Muscle layer of duodenum (tissue), 2 donors: ENCODE measurements around the gene RUNX3.

Experiments
- H3K27ac ChIP-seq: one replicate; pipeline ENCODE4 v1.7.0; 2013; ENCODE audit warnings: mild to moderate bottlenecking, low read length
- H3K27me3 ChIP-seq: one replicate; pipeline ENCODE4 v1.7.0; 2013; ENCODE audit warnings: low read depth, mild to moderate bottlenecking, control low read depth, low read length
- H3K36me3 ChIP-seq, 2 donors: one replicate each; pipeline ENCODE4 v1.7.0; 2013; ENCODE audit warnings: low read length in 2 of 2, control low read depth in 1 of 2, mild to moderate bottlenecking in 1 of 2; ENCODE audit not compliant: insufficient read depth in 2 of 2, control insufficient read depth in 1 of 2
- H3K4me1 ChIP-seq, 2 donors: one replicate each; pipeline ENCODE4 v1.7.0; 2013; ENCODE audit warnings: low read length in 2 of 2, mild to moderate bottlenecking in 2 of 2, control low read depth in 1 of 2, moderate library complexity in 1 of 2; ENCODE audit not compliant: insufficient read depth in 2 of 2, control insufficient read depth in 1 of 2
- H3K4me3 ChIP-seq, 2 donors: one replicate each; pipeline ENCODE4 v1.7.0; 2013; ENCODE audit warnings: low read length in 2 of 2, low read depth in 1 of 2, mild to moderate bottlenecking in 1 of 2
- H3K9me3 ChIP-seq, 2 donors: one replicate each; pipeline ENCODE4 v1.7.0; 2013; ENCODE audit warnings: low read length in 2 of 2, control low read depth in 1 of 2, mild to moderate bottlenecking in 1 of 2; ENCODE audit not compliant: control insufficient read depth in 1 of 2
- donor health status: healthy.

Gene RUNX3

DNA sequence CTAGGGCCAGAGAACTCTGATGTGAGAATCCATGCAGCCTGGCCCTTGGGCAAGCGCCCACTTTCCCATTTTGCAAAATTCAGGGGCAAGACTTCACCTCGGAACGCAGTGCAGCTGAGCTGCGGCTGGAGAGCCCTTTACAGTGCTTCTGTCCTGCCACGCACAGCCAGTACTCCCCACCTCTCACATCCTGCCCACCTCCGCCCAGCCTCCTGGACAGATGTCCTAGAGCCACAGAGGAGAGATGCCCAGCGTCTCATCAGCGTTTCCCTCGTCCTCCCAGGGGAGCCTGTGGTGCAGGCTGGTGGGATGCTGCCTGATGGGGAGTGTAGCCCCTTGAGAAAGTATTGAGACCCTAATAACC is 29.6 kb downstream of the RUNX3 start:
- H3K27ac ChIP-seq: no peak overlapping the region
- no peak overlapping the region for H3K4me3 ChIP-seq
- H3K27me3 ChIP-seq: no peaks in the 10 kb centered on the region
- H3K4me1 ChIP-seq: no peaks in the 10 kb centered on the region
- no peaks in the 10 kb centered on the region for H3K36me3 ChIP-seq
- H3K9me3 ChIP-seq: no peaks in the 10 kb centered on the region

DNA sequence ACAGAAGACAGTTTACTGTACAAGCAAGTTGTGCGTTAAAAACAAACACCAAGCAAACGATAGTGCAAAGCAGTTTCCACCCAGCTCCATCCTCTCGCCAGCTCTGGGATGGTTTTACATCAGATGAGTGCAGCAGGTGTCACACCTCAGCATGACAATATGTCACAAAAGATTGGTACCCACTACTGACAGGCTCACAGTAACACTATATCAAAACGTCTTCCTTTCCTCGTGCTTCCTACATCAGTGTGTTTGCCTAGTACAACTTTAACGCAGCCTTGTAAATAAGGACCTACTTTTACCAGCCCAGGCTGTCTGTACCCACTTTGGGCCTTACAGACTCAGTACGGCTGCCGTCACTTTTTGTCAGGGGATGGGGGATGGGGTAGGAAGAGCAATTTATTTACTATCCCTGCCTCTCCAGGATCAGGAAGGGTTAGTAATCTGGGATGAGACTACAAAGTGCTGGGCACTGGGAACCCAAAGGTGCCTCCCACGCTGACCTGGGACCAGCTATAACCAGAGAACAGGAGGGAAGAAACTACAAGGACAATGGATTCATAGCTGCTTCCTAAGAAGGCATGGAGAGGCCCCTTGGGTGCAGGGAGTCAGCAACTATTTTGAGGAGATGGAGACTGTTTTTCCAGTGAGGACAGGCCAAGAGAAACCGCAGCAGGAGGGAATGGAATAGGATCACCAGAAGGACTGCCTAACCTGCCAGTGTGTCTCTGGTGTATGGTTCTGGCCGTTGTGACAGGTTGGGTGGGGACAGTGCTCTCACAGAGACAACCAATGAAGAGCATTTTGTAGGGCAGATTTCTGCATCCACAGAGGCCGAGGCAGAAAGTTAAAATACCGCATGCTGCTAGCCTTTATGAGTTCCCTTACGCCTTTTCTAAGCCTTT is 30.2 kb downstream of the RUNX3 start:
- H3K36me3 ChIP-seq: no peaks in the 10 kb centered on the region

DNA sequence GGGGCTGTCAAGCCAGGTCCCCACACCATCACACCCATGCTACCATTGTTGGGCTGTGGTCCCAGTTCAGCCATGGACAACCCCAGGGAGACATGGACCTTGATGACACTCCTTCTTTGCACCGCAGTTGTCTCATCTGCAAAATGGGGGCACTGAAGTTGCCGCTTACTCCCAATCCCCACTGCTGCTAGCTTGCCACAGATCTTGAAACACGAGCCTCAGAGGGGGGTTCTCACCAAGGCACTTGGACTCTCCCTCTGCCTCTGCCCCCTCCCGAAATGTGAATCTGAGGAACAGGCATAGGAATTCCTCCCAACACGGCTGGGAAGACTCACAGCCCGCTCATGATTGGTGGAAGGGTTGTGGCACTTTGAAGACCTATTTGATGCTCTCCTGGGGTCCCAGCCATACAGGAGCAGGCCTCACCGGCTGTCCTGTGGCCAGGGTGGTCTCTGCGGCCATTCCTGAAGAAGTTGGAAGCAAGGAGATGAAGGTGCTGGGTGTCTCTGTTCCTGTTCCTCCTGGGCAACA is 31.1 kb downstream of the RUNX3 start:
- no peak overlapping the region for H3K4me3 ChIP-seq
- no peaks in the 10 kb centered on the region for H3K9me3 ChIP-seq
- no peaks in the 10 kb centered on the region for H3K36me3 ChIP-seq
- H3K27ac ChIP-seq: no peak overlapping the region
- no peaks in the 10 kb centered on the region for H3K27me3 ChIP-seq
- no peaks in the 10 kb centered on the region for H3K4me1 ChIP-seq

More for the DNA sequence above, 30.2 kb downstream of the RUNX3 start:
- H3K27ac ChIP-seq: no peak overlapping the region
- H3K27me3 ChIP-seq: no peaks in the 10 kb centered on the region
- no peaks in the 10 kb centered on the region for H3K4me1 ChIP-seq
- no peaks in the 10 kb centered on the region for H3K9me3 ChIP-seq
- H3K4me3 ChIP-seq: no peak overlapping the region

DNA sequence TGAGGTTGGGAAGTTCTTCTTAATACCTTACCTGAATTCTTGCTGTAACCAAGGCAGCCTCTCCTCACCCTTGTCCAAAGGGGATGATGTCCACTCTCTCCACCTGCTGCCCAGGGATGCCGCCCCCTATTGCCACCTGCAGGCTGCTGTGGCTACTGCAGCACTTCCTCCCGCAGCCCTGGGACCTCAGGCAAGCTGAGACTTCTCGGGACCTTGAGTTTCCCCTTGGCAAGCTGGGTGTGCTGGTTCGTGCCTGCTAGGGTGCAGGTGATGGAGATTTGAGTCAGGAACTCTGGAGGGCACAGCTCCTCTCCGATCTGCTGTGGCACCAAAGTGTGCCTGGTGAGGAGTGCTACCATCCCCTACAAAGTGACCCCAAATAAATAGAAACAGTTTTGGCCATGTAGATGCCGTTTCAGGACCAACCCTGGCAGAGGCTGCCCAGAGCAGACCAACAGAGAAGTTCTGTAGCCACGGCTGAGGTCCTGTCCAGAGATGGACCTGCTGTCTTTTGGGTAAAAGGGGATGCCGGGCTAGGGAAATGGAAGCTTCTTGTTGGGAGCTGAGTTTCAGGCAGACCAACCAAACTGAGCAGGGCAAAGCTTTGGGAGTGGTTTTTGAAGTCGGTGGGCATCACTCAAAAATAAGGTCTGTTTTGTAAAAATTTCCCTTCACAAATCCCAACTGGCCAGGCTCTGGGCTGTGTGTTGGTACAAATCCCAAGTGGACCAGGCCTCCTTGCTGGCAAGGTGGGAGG is 31.7 kb downstream of the RUNX3 start:
- Histone ChIP-seq H3K9me3 (no peaks in the 10 kb centered on the region), H3K27me3 (no peaks in the 10 kb centered on the region), H3K4me3 (no peak overlapping the region), H3K4me1 (no peaks in the 10 kb centered on the region), H3K27ac (no peak overlapping the region), H3K36me3 (no peaks in the 10 kb centered on the region)

DNA sequence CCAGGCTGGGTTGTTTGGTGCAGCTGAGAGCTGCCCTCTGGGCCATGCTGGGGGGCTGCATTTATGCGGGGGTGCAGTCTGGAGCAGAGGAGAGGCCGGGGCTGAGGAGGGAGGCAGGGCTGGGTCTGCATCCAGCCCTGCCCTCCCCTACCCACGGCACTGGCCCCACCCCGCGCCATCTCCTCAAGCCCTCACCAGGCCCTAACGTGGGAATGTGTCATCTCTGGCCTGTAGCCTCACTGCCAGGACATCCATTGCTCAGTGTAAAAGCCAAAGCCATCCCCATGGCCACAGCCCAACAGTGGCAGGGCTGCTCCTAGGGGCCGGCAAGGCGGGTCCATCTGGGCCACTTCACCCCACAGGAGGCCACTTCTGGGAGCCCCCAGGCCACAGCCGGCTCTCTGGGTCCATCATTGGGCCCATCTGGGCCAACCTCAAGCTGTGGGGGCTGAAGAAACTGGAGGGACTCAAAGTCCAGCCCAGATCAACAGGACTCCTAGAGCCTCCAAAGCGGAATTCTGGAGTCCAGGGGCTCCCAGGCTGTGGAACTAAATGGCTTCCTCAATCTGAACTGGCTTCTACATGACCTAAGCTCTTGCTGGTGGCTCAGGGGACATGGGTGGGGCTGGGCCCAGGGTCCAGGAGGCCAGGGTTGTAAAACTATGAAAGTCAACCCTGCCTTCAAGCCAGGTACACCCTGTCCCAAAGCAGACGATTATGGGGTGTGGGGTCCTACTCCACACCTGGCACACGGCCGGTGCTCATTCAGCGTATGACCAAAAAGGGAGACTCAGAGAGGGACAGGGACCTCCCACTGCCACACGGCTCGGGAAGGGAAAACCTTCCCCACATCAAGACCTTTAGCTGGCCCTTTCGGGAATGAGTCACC is 32.6 kb downstream of the RUNX3 start:
- Histone ChIP-seq H3K4me3 (no peak overlapping the region), H3K4me1 (no peaks in the 10 kb centered on the region), H3K27me3 (no peaks in the 10 kb centered on the region), H3K9me3 (no peaks in the 10 kb centered on the region), H3K27ac (no peak overlapping the region), H3K36me3 (no peaks in the 10 kb centered on the region)

DNA sequence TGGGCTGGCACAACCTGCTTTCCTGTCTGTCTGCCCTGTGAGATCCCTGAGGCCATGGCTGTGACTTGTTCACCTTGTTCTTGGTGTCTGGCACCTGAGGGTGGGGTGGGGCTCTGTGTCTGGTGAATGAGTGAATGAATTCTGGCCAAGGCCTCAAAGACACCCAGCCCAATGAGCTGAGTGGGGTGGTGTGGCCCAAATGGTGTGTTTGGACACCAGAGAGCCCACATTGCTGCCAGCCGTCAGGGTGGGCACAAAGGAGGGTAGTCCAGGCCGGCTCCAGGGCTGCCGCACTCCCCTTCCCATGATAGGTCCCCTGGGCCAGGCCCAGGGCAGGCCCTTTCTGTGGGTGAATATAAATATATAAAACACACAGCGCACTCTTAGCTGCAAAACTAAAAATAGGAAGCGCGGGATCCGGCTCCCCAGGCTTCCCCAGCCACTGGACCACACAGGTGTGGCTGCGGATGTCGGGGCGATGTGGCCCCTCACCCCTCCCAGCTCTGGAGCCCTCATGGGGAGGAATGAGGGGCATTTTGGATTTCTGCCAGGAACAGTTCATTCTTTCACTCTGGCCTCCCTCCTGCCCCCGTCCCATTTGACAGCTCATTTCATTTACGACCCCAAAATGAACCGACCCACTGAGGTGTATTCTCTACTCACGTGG is 33.3 kb downstream of the RUNX3 start:
- peaks cover 0 to 4% of the 10 kb centered on the region in 2 donors for H3K9me3 ChIP-seq
- H3K4me3 ChIP-seq: no peak overlapping the region
- no peaks in the 10 kb centered on the region for H3K36me3 ChIP-seq
- H3K4me1 ChIP-seq: no peaks in the 10 kb centered on the region
- H3K27me3 ChIP-seq: no peaks in the 10 kb centered on the region
- H3K27ac ChIP-seq: no peak overlapping the region

DNA sequence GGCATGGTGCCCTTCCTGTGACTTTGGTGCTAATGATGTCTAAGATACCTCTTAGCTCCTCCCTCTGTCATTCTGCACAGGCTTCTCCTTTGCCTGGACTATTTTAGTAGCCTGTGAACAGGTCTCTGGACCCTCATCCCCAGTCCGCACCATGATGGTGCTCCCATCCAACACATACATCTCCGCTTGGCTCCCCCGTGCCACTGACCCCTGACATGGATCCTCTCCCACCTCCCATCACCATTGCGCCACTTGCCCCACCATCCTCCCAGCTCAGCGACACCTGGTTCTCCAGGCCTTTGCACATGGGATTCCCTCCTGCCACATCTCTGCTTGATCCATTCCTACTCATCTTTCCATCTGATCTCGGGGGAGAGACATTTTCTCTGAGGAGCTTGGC is 33.9 kb downstream of the RUNX3 start:
- Histone ChIP-seq H3K4me3 (no peak overlapping the region), H3K36me3 (no peaks in the 10 kb centered on the region), H3K27ac (no peak overlapping the region), H3K9me3 (peaks cover 0 to 4% of the 10 kb centered on the region in 2 donors), H3K27me3 (no peaks in the 10 kb centered on the region), H3K4me1 (no peaks in the 10 kb centered on the region)

DNA sequence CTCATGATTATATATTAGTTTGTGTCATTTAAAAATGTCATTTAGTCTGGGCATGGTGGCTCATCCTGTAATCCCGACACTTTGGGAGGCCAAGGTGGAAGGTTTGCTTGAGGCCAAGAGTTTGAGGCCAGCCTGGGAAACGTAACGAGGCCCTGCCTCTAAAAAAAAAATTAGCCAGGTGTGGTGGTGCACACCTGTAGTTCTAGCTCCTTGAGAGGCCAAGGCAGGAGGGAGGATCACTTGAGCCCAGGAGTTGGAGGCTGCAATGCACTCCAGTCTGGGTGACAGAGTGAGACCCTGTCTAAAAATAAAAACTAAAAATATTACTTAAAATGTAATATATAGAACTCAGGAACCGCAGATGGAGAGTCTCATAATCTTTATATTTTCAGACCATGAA is 34.6 kb downstream of the RUNX3 start:
- Histone ChIP-seq H3K27ac (no peak overlapping the region), H3K9me3 (peaks cover 0 to 4% of the 10 kb centered on the region in 2 donors), H3K4me3 (no peak overlapping the region), H3K36me3 (no peaks in the 10 kb centered on the region), H3K4me1 (no peaks in the 10 kb centered on the region), H3K27me3 (no peaks in the 10 kb centered on the region)

DNA sequence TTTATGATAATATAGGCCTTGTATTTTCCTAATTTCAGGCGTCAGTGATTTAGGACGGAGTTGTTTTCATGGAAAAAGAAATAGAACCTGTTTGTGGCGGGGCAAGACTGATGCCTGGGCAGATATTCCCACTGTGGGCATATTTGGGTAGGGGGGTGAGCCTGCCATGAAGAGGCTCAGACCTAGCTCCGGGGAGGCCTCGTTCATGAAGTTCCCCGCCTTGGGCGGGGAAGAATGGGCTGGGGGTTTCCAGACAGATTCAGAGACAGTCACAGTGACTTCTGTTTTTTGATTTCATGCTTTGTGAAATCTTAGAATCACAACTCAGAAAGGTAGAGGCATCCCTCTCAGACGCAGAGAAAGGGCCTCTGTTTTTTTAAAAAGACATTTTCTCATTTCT is 36.1 kb downstream of the RUNX3 start:
- no peaks in the 10 kb centered on the region for H3K36me3 ChIP-seq
- H3K9me3 ChIP-seq: peaks cover 0 to 8% of the 10 kb centered on the region in 2 donors
- no peak overlapping the region for H3K27ac ChIP-seq
- no peaks in the 10 kb centered on the region for H3K4me1 ChIP-seq
- no peaks in the 10 kb centered on the region for H3K27me3 ChIP-seq
- no peak overlapping the region for H3K4me3 ChIP-seq

DNA sequence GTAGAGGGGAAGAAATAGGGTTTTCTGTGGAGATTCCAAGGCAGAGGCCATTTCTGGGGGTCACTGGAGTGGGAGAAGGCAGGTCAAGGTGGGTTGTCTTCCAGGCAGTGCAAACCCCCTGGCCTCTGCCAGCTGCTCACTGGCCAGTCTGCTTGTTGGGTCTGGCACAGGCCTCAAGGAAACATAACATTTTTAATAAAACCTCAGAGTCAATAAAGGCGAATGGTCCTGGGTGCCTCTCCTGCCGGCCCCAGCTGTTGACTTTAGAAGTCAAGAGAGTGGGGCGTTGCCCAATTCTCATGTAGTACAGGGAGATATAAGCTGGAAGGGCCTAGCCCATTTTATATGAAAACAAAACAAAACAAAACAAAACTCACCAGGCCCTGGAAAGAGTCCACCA is 36.6 kb downstream of the RUNX3 start:
- H3K27me3 ChIP-seq: no peaks in the 10 kb centered on the region
- H3K36me3 ChIP-seq: no peaks in the 10 kb centered on the region
- H3K27ac ChIP-seq: no peak overlapping the region
- H3K4me1 ChIP-seq: no peaks in the 10 kb centered on the region
- peaks cover 0 to 8% of the 10 kb centered on the region in 2 donors for H3K9me3 ChIP-seq
- H3K4me3 ChIP-seq: no peak overlapping the region
